Measurements from ENCODE around the gene WDFY1. TPM values are rescaled to one million over a fixed set of nuclear protein-coding genes. Genes with fewer than 3 reads are reported as not detected.

WDFY1 gene
- total RNA-seq, 1 donor from 2014 or later, result 50.1 TPM

- Histone ChIP-seq H3K36me3 (no peaks in the 10 kb centered on the region), H3K27ac (no peak overlapping the region), H3K4me3 (no peak overlapping the region), H3K9me3 (no peaks in the 10 kb centered on the region), H3K4me1 (peaks cover 11% of the 10 kb centered on the region), H3K27me3 (no peaks in the 10 kb centered on the region)
- intact Hi-C loops (cut with DNase I), result no loop called here
- ATAC-seq (no peak), DNase-seq (no peak)
- TF ChIP-seq CTCF (IDR thresholded peaks at IDR 0.05), result no peak
Observed at GRCh38 chr2:223832241-223832903, 112.8 kb downstream of the WDFY1 start.

GRCh38 chr2:223829128-223829527 is 116.0 kb downstream of the WDFY1 start:
- DNase-seq (no peak), ATAC-seq (no peak)
- H3K27me3 ChIP-seq, result no peaks in the 10 kb centered on the region
- H3K9me3 ChIP-seq, result no peaks in the 10 kb centered on the region
- no peak overlapping the region for H3K4me3 ChIP-seq
- no peaks in the 10 kb centered on the region for H3K36me3 ChIP-seq
- no peaks in the 10 kb centered on the region for H3K4me1 ChIP-seq
- no peak for TF ChIP-seq CTCF (IDR thresholded peaks at IDR 0.05)
- H3K27ac ChIP-seq, result no peak overlapping the region
- intact Hi-C loops (cut with DNase I), result no loop called here

GRCh38 chr2:223828314-223828713 is 116.8 kb downstream of the WDFY1 start:
- intact Hi-C loops (cut with DNase I), result no loop called here
- no peak overlapping the region for H3K27ac ChIP-seq
- no peaks in the 10 kb centered on the region for H3K27me3 ChIP-seq
- H3K4me1 ChIP-seq, result no peaks in the 10 kb centered on the region
- no peak for DNase-seq
- no peak overlapping the region for H3K4me3 ChIP-seq
- ATAC-seq, result no peak
- no peaks in the 10 kb centered on the region for H3K9me3 ChIP-seq
- no peak for TF ChIP-seq CTCF (IDR thresholded peaks at IDR 0.05)
- H3K36me3 ChIP-seq, result no peaks in the 10 kb centered on the region

- intact Hi-C loops (cut with DNase I), result no loop called here
- Histone ChIP-seq H3K27me3 (no peaks in the 10 kb centered on the region), H3K4me3 (no peak overlapping the region), H3K4me1 (no peaks in the 10 kb centered on the region), H3K27ac (no peak overlapping the region), H3K36me3 (no peaks in the 10 kb centered on the region), H3K9me3 (no peaks in the 10 kb centered on the region)
- ATAC-seq (no peak), DNase-seq (no peak)
- no peak for TF ChIP-seq CTCF (IDR thresholded peaks at IDR 0.05)
Observed at GRCh38 chr2:223826995-223827394, 118.1 kb downstream of the WDFY1 start.

Other genes with a start within 250 kb of the WDFY1 start
- 16.8 TPM for gene AP1S3, start 107.8 kb downstream of the WDFY1 start, total RNA-seq
- 18.9 TPM for gene MRPL44, start 12.1 kb upstream of the WDFY1 start, total RNA-seq
- gene SERPINE2, start 94.0 kb upstream of the WDFY1 start, total RNA-seq, result 7.3 TPM